PFSK-1 (cell line): ENCODE results near the gene FKBP5.

Experiments used
- POLR2AphosphoS5 ChIP-seq: IDR thresholded peaks from 2 replicates; pipeline ENCODE4 v1.6.1; 2012; ENCODE audit warnings: low read depth, mild to moderate bottlenecking, control low read depth, low read length, moderate library complexity
- SIN3A ChIP-seq: IDR thresholded peaks from 2 replicates; pipeline ENCODE4 v1.6.1; 2012; ENCODE audit warnings: mild to moderate bottlenecking, low read length, moderate library complexity, borderline replicate concordance; ENCODE audit not compliant: insufficient read depth
- TAF1 ChIP-seq: IDR thresholded peaks from 2 replicates; pipeline ENCODE4 v1.6.1; 2012; ENCODE audit warnings: low read length, control low read depth, borderline replicate concordance; ENCODE audit not compliant: insufficient read depth
- TF ChIP-seq, protein P1 (sequence below), 2 experiments: IDR thresholded peaks; 2 replicates each; pipeline versions ENCODE4 v1.6.1 to v1.8.0; 2011 to 2012; ENCODE audit warnings: low read depth in 2 of 2, low read length in 2 of 2, control low read depth in 1 of 2, inconsistent platforms in 1 of 2, mild to moderate bottlenecking in 1 of 2, moderate library complexity in 1 of 2; ENCODE audit not compliant: insufficient read depth in 1 of 2

DNA sequence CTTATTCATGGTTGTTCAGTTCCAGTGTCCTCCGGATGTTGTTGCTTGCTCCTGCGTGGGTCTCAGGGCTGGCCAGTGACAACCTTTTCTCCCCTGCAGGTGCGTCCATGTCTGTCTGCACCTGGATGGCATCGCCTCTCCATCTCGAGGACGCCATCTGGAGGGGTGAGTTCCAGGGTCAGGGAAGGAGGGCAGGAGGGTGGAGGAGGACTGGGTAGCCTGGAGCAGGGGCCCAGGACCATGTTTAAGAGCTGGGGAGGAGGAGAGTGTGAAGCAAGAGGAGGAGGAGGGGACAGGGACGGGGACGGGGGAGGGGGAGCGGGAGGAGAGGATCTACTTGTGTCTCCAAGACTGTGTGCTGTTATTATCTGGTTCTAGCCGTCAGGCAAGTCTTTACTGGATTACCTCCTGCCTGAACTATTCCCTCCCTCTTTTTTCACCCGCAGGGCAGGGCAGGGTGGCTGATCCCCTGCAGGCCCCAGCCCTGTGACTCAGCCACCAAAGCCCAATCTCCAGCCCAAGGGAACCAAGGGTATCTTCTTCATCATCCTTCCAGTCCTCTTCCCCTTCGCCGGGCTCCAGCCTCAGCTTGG, 143.8 kb downstream of the FKBP5 start:
- TF ChIP-seq TAF1: no peak
- no peak for TF ChIP-seq POLR2AphosphoS5
- TF ChIP-seq, protein P1, sequence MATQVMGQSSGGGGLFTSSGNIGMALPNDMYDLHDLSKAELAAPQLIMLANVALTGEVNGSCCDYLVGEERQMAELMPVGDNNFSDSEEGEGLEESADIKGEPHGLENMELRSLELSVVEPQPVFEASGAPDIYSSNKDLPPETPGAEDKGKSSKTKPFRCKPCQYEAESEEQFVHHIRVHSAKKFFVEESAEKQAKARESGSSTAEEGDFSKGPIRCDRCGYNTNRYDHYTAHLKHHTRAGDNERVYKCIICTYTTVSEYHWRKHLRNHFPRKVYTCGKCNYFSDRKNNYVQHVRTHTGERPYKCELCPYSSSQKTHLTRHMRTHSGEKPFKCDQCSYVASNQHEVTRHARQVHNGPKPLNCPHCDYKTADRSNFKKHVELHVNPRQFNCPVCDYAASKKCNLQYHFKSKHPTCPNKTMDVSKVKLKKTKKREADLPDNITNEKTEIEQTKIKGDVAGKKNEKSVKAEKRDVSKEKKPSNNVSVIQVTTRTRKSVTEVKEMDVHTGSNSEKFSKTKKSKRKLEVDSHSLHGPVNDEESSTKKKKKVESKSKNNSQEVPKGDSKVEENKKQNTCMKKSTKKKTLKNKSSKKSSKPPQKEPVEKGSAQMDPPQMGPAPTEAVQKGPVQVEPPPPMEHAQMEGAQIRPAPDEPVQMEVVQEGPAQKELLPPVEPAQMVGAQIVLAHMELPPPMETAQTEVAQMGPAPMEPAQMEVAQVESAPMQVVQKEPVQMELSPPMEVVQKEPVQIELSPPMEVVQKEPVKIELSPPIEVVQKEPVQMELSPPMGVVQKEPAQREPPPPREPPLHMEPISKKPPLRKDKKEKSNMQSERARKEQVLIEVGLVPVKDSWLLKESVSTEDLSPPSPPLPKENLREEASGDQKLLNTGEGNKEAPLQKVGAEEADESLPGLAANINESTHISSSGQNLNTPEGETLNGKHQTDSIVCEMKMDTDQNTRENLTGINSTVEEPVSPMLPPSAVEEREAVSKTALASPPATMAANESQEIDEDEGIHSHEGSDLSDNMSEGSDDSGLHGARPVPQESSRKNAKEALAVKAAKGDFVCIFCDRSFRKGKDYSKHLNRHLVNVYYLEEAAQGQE (IDR thresholded peaks at IDR 0.05; ENCODE audit: insufficient read depth in 1 of 2, low read depth in 2 of 2, low read length in 2 of 2): no peak
- no peak for TF ChIP-seq SIN3A
